ENCODE results near the gene CCDC141. TPM values are rescaled to one million over a fixed set of nuclear protein-coding genes. Genes with fewer than 3 reads are reported as not detected.
A peak's percentile ranks its signal among the peaks of the same experiment; 100 is the strongest.

The CCDC141 gene
- total RNA-seq, 1 donor from 2014 or later: 25.7 TPM

GRCh38 chr2:178806543-178806942 lies 243.4 kb downstream of the CCDC141 start:
- Histone ChIP-seq H3K4me1 (no peaks in the 10 kb centered on the region), H3K9me3 (no peaks in the 10 kb centered on the region), H3K27ac (no peak overlapping the region), H3K36me3 (no peaks in the 10 kb centered on the region), H3K27me3 (no peaks in the 10 kb centered on the region), H3K4me3 (no peak overlapping the region)
- ATAC-seq (no peak), DNase-seq (no peak)
- intact Hi-C loops (cut with DNase I): no loop called here
- TF ChIP-seq CTCF (IDR thresholded peaks at IDR 0.05): no peak

- H3K4me1 ChIP-seq: no peaks in the 10 kb centered on the region
- no peaks in the 10 kb centered on the region for H3K36me3 ChIP-seq
- no peaks in the 10 kb centered on the region for H3K27me3 ChIP-seq
- H3K4me3 ChIP-seq: no peak overlapping the region
- intact Hi-C loops (cut with DNase I): no loop called here
- DNase-seq (no peak), ATAC-seq (no peak)
- no peak for TF ChIP-seq CTCF (IDR thresholded peaks at IDR 0.05)
- H3K9me3 ChIP-seq: no peaks in the 10 kb centered on the region
- no peak overlapping the region for H3K27ac ChIP-seq
Observed at GRCh38 chr2:178805457-178805856, 244.5 kb downstream of the CCDC141 start.

- no peak overlapping the region for H3K27ac ChIP-seq
- no peak overlapping the region for H3K4me3 ChIP-seq
- no peaks in the 10 kb centered on the region for H3K36me3 ChIP-seq
- no peak for DNase-seq
- peak; percentile 51 for TF ChIP-seq CTCF (IDR thresholded peaks at IDR 0.05)
- H3K27me3 ChIP-seq: no peaks in the 10 kb centered on the region
- peak; percentile 45 for ATAC-seq
- intact Hi-C loops (cut with DNase I): no loop called here
- no peaks in the 10 kb centered on the region for H3K4me1 ChIP-seq
- H3K9me3 ChIP-seq: no peaks in the 10 kb centered on the region
Observed at GRCh38 chr2:178804791-178805190, 245.1 kb downstream of the CCDC141 start.

- TF ChIP-seq CTCF (IDR thresholded peaks at IDR 0.05): no peak
- ATAC-seq: no peak
- intact Hi-C loops (cut with DNase I): no loop called here
Observed at GRCh38 chr2:178800510-178800909, 249.4 kb downstream of the CCDC141 start.

GRCh38 chr2:178799305-178799704 lies 250.6 kb downstream of the CCDC141 start:
- H3K9me3 ChIP-seq: no peaks in the 10 kb centered on the region
- H3K4me3 ChIP-seq: no peak overlapping the region
- H3K4me1 ChIP-seq: no peaks in the 10 kb centered on the region
- TF ChIP-seq CTCF (IDR thresholded peaks at IDR 0.05): no peak
- H3K27me3 ChIP-seq: no peaks in the 10 kb centered on the region
- no peak for ATAC-seq
- DNase-seq: no peak
- H3K36me3 ChIP-seq: no peaks in the 10 kb centered on the region
- intact Hi-C loops (cut with DNase I): loop anchor here (10.0 kb wide), 1 partner anchor 115 kb away; no protein-coding TSS in a partner anchor
- H3K27ac ChIP-seq: no peak overlapping the region

More at GRCh38 chr2:178800510-178800909, 249.4 kb downstream of the CCDC141 start:
- no peaks in the 10 kb centered on the region for H3K36me3 ChIP-seq
- no peaks in the 10 kb centered on the region for H3K9me3 ChIP-seq
- no peak overlapping the region for H3K27ac ChIP-seq
- no peaks in the 10 kb centered on the region for H3K27me3 ChIP-seq
- H3K4me3 ChIP-seq: no peak overlapping the region
- DNase-seq: no peak
- no peaks in the 10 kb centered on the region for H3K4me1 ChIP-seq

GRCh38 chr2:178796079-178796677 lies 253.8 kb downstream of the CCDC141 start:
- no peak for DNase-seq
- intact Hi-C loops (cut with DNase I): loop anchor here (10.0 kb wide), 1 partner anchor 119 kb away; no protein-coding TSS in a partner anchor
- Histone ChIP-seq H3K36me3 (no peaks in the 10 kb centered on the region), H3K27ac (no peak overlapping the region), H3K4me3 (no peak overlapping the region), H3K4me1 (no peaks in the 10 kb centered on the region), H3K9me3 (no peaks in the 10 kb centered on the region), H3K27me3 (no peaks in the 10 kb centered on the region)
- no peak for ATAC-seq
- TF ChIP-seq CTCF (IDR thresholded peaks at IDR 0.05): peak; percentile 63
